Right lobe of liver (tissue), 4 donors: ENCODE results near the gene CNOT3.

ENCODE experiments used
- POLR2A ChIP-seq: fragments of 450-650 bp; IDR thresholded peaks from one replicate; pipeline ENCODE4 v1.6.1; 2017; ENCODE audit warnings: antibody characterized with exemption, mild to moderate bottlenecking
- TF ChIP-seq, protein P1 (sequence below), 4 donors: fragments of 200-600 bp in 3 of 4; fragments of 450-650 bp in 1 of 4; IDR thresholded peaks; one replicate each; pipeline versions ENCODE4 v1.5.1 to v1.8.0; 2016 to 2022; ENCODE audit warnings: antibody characterized with exemption in 4 of 4, mild to moderate bottlenecking in 2 of 4
- donor health status: DM: no; HTN: no; CAD: no.
- donor health status: DM: no; HTN: no; CAD: no.
- donor health status: DM: no; HTN: yes; CAD: no.

DNA sequence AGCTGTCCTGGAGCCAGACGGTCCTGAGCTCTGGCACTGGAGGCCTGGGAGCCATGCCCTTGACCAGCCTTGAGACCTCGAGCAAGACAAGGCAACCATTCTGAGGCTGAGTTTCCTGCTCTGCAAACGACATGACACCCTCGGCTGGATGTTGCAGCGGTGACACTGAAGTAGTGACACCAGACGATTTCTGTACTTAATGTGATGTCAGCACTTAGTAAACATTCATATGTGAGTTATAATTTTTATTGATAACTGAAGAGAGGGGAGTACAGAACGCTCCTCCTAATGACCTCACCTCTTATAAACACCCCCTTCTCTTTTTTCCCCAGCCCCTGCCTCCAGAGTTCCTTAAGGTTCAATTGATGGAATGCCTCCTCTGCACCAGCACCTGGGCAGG, 29.1 kb upstream of the CNOT3 start:
- TF ChIP-seq, protein P1, sequence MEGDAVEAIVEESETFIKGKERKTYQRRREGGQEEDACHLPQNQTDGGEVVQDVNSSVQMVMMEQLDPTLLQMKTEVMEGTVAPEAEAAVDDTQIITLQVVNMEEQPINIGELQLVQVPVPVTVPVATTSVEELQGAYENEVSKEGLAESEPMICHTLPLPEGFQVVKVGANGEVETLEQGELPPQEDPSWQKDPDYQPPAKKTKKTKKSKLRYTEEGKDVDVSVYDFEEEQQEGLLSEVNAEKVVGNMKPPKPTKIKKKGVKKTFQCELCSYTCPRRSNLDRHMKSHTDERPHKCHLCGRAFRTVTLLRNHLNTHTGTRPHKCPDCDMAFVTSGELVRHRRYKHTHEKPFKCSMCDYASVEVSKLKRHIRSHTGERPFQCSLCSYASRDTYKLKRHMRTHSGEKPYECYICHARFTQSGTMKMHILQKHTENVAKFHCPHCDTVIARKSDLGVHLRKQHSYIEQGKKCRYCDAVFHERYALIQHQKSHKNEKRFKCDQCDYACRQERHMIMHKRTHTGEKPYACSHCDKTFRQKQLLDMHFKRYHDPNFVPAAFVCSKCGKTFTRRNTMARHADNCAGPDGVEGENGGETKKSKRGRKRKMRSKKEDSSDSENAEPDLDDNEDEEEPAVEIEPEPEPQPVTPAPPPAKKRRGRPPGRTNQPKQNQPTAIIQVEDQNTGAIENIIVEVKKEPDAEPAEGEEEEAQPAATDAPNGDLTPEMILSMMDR (IDR thresholded peaks at IDR 0.05) = no peak
- TF ChIP-seq POLR2A = no peak
